ENCODE data around the gene GAS5.
A peak's percentile ranks its signal among the peaks of the same experiment; 100 is the strongest.
"Not testable (repeated sequence)": the region's sequence is repeated elsewhere in the genome, so short reads cannot be mapped to it uniquely, and the experiment has no call there.

Gene GAS5

DNA sequence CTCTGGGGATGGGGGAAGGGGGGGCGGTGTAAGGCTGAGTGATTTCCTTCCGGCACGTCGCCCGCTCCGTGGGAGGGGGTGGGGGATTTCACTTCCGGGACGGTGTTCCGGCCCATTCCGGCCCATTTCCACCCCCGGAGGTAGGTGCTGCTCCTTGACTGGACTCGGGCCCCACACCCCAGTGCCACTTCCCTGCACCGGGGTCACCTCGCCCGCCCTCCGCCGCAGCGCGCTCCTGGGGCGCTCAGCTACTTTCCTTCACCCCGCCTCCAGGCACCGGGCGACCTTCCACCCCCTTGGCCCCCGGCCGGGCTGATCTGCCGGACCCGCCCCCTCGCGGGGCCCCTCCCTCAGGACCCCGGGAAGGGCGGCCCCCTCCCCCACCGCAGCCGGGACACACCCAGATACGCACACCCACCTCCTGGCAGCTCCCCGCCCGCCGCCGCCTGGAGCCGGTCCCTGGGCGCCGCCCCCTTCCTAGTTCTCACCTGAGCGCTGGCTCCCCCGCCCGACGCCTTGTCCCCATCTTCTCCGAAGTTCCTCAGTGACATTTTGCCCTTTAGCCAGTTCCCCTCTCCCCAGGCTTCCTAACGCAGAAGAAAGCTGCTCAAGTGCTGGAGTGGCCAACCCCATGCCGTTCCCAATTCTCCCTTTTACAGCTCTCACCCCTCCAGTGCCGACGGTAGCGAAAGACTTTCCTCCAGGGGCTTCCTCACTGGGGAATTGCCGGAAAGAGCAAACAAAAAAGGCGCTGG lies 654 bp upstream of the GAS5 start, which contains the start of gene ZBTB37:
ZBTB37 (plus strand) TSS at position 115 of the 755 bp plus-strand sequence. CDS start 1,846 bp downstream, outside the sequence.
- DNase-seq: peak; percentile 83

DNA sequence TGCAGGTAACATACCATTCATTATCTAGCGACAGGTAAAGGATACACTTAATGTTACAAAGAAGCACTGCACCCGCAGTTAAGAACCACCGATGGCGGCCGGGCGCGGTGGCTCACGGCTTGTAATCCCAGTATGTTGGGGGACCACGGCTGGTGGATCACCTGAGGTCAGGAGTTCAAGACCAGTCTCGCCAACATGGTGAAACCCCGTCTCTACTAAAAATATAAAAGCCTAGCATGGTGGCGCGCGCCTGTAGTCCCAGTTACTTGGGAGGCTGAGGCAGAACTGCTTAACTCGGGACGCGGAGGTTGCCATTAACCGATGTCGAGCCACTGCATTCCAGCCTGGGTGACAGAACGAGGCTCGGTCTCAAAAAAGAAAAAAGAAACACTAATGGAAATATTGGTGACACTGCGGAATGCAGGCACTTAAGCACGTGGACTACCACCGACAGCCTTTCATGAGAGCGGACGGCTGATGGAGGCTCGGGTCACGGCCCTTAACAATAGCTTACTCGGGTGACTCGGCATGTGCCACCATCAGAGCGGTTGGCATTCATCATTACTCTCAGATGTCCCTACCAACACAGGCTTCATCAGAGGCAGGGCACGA lies 542 bp downstream of the GAS5 start:
- no peak for DNase-seq

DNA sequence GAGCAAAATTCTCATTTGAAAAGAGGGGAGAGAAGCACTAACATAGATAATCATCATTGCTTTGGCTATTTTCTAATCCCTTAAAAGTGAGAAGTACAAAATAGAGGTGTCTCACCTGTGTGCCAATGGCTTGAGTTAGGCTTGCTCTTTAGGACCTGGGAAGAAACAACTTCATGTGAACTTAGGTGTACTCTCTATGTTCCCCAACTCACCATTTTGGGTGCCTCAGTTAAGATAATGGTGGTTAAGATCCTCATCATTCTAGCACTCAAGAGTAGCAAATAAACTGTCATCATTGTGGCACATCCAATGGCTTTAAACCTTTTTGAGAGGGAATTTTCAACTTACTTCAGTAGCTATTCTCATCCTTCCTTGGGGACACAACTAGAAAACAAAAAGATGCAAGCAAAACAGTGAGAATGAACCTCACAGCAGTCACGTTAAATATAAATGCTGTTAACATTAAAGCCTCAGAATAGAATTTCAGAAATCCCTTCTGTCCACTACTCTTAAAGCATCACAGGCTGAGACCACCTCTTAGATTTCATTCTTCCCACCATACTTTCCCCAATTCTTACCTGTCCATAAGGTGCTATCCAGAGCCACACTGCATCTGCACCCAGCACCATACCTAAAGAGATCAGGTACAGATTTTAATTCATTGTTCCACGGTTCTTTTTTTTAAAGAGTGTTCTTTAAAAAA lies 1.2 kb downstream of the GAS5 start:
- DNase-seq: no peak

DNA sequence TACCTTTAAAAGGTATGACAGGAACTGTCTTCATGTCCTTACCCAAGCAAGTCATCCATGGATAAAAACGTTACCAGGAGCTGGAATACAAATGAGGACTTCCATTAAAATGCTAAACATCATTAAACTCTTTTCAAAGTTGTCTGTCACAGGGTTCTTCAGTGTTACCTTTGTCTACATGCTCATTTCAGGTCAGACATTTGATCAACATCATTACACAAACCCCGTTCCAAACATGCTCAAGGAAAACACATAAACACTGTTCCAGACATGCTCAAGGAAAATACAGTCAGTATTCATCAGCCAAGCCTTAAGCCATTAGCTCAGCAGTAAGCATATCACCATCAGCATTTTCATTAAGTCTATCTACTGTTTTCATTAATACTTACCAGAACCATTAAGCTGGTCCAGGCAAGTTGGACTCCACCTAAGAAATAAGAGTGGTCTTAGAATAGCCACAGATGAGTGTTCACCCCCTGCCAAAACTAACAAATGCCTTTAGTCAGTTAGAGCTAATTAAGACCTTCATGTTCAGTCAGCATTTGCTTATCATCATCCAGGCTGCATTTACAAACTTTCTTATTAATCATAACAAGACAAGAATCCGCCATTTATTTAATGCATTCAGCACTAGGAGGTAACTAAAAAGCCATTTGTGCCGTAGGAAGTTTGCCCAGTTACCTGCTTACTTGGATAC lies 2.2 kb downstream of the GAS5 start:
- no peak for DNase-seq

DNA sequence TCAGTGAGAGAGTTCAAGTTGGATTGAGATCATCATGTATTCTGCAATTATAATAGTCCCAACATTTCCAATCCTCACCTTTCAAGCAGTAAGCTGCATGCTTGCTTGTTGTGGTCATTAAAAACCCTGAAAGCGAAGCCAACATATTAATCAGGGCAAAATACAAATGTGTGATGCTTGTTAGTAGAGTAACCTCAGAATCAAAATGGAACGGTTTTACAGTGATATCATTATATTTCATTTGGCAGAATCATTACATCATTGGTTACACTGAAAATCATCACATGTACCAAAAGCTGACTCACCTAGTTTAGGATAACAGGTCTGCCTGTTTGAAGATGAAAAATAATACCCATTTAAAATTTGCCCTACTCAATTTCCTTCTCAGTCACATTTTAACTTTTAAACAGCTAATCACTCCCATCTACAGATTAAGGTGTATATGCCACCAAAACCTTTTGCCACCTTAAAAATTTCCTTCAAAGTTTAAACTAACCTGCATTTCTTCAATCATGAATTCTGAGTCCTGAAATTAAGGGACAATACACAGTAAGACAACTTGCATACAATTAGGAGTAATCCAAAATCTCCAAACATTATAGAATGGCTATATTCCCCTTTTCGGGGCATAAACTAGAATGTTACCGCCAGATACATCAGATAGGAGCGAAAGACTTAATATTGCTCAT lies 3.5 kb downstream of the GAS5 start:
- no peak for DNase-seq

DNA sequence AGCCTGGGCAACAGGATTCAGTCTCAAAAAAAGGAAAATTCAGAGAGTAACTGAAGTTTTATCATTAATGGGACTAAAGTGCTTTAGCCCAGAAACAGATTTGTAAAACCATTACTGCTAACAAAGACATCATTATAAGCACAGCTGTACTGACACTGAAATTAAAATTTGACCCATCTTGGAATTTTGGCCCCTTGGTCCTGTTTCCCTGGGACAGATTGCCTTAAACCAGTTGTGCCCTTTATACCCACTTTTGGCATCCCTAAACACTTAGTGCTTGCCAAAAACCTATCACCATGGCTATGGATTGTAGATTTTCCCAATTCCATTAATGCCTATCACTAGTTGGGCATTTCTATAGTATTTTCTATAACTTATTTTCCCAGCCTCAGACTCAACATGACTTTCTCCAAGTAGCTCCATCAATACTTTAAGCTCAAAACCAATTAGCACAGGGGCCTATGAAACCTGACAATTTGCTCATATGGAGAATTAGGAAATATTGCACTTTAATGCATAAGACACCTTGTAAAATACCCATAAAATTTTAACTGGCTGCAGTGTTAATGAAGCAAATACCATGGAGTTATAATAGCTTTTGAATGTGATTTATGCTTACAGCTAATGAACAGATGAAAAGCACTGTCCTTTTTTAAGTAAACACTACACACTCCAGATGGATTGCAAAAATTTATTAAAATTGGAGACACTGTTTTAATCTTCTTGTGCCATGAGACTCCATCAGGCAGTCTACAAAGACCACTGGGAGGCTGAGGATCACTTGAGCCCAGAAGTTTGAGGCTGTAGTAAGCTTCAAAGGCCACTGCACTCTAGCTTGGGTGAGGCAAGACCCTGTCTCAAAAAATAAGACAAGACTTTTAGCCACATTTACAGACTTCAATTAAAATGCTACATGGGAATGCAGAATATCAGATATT lies 4.3 kb downstream of the GAS5 start:
- no peak for DNase-seq

DNA sequence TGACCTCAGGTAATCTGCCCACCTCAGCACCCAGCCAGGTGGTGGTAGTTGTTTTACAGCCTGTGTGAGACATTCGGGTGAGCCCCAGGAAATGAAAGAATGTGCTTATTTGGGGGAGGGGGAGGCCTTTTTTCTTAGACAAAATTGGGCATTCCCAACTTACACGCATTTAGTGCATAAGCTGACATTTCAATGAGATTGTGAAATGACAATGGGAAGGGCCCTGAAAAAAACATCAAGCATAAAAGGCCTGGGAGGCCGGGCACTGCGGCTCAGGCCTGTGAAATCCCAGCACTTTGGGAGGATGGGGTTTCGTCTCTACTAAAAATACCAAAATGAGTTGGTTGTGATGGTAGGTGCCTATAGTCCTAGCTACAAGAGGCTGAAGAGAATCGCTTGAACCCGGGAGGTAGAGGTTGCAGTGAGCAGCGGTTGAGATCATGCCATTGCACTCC lies 5.0 kb downstream of the GAS5 start:
- no peak for DNase-seq

DNA sequence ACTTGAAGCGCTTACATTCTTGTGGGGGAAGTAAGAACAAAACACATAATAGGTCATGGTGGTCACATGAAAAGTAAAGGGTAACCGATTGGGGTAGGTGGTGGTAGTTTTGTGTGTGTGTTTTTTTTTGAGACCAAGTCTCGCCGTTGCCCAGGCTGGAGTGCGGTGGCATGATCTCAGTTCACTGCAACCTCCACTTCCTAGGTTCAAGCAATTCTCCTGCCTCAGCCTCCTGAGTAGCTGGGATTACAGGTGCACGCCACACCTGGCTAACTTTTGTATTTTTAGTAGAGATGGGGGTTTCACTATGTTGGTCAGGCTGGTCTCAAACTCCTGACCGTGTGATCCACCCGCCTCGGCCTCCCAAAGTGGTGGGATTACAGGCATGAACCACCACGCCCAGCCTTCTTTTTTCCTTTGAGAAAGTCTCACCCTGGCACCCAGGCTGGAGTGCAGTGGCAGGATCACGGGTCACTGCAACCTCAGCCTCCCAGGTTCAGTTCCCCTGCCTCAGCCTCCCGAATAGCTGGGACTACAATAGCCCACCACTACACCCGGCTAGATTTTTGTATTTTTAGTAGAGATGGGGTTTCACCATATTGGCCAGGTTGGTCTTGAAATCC lies 5.5 kb downstream of the GAS5 start:
- not testable (repeated sequence) for DNase-seq

DNA sequence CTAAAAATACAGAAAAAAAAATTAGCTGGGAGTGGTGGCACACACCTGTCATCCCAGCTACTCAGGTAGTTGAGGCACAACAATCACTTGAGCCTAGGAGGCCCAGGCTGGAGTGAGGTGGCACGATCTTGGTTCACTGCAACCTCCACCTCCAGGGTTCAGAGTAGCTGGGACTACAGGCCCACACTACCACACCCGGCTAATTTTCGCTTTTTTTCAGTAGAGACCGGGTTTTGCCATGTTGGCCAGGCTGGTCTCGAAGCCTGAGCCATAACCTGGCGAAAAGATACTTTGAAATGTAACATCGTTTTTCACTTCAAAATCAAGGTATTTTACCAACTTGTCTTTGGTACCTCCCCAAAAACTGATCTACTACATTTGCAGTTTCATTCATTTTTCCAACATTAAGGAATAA lies 6.1 kb downstream of the GAS5 start:
- DNase-seq: no peak

DNA sequence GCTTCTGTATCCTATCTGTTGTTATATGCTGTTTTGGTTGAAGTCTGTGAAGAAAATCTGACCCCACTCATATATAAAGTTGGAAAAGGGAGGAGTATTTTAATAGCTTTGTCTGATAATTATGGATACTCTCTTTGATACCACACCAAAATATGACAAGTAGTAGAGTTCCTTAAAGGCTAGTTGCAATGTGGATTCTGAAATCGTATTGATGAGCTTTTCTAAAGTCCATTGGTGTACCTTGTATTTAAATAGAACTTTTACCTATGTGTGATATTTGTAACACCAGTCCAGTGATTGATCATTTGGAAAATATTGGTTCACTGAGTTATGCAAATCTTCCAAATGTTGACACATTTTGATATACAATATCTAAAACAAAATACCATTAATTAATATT lies 7.7 kb downstream of the GAS5 start:
- DNase-seq: no peak

DNA sequence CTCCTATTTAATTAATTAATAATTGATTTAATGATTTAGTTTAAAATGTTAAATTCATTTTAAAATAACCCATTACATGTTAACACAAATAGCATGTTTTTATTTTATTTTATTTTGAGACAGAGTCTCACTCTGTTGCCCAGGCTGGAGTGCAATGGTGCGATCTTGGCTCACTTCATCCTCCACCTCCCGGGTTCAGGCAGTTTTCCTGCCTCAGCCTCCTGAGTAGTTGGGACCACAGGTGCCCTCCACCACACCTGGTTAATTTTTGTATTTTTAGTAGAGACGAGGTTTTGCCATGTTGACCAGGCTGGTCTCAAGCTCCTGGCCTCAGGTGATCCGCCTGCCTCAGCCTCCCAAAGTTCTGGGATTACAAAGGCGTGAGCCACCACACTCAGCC lies 8.2 kb downstream of the GAS5 start:
- DNase-seq: not testable (repeated sequence)

DNA sequence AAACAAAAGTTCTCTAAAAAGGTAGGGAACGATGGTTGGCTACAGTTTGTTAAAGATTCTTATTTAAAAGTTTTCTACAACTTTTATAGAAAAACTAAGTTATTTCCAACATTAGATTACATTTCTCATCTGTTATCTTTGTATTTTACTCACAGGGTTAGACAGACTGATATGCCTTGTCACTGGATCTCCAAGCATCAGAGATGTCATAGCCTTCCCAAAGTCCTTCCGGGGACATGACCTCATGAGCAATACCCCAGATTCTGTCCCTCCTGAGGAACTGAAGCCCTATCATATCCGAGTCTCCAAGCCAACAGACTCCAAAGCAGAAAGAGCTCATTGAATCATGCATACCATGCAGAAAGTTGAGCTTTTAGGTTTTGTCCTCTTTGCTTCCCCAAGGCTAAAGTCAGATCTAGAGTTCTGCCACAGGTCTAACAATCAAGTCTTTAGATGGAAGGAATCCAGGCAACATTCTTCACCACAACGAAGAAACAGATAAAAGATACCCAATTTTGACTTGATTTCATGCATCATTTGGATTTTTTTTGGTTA lies 10.3 kb downstream of the GAS5 start:
- no peak for DNase-seq

DNA sequence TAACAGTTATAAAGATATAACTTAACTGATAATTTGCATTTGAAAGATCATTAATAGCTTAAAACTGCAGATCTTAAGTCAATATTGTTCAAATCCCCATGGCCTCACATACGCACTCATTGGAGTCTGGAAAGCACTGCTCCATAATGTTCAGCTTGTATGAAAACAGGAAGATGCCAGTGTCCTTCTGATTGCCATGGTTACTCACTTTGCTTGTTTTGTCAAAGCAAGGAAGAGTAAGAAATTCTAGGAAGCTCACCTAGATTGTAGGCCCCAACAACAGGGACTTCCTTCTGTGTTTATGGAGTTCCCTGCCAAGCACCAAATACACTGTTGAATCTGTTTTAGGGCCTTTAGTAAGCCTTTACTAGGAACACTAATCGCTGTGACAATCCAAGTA lies 10.9 kb downstream of the GAS5 start:
- no peak for DNase-seq

DNA sequence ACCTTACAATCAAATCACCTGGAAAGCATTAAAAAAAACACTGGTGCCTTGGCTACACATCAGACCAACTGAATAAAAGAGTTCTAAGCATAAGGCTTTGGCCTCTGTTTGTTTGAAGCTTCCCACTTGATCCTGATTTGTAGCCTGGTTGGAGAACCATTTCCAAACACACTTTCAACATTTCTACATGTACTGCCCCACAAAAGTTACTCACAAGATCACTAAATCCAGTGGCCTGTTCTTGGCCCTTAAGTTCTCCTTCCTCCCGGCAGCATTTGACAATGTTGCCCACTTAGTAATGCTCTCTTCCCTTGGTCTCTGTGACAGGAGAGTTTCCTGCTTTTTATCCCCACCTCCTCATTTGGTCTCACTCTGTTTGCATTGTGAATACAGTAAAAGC lies 11.8 kb downstream of the GAS5 start:
- DNase-seq: no peak

DNA sequence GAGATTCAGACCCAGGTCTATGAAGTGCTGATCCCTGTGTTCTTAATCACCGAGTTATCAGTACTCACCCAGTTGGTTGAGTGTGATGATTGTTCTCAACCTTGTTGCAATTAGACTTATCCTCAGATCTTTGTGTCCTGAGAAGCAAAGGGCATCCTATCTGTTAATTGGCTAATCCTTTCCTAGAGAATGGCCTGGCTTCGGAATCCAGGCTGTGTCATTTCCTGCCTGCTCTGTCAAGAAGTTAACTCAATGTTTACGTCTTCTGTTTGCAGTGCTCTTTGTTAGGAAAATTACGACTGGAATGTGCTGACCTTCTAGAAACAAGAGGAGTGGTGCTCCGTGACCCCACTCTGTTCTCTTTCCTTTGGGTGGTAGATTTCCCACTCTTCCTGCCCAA lies 14.7 kb downstream of the GAS5 start:
- DNase-seq: no peak

DNA sequence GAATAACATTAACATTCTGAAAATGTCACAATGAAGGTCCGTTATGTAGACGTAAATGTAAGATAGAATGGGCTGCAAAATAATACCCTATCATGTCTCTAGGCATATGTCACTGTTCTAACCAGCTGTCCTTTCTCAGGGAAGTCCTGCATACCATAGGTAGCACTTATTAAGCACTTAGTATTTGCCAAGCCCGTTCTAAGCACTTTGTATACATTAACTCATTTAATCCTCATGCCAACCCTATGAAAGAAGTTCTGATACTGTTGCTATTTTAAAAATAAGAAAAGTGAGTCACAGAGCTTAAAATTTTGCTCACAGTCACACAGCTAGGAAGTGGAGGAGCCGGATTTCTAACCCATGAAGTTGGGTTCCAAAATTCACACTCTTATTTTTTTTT lies 15.7 kb downstream of the GAS5 start:
- no peak for DNase-seq

DNA sequence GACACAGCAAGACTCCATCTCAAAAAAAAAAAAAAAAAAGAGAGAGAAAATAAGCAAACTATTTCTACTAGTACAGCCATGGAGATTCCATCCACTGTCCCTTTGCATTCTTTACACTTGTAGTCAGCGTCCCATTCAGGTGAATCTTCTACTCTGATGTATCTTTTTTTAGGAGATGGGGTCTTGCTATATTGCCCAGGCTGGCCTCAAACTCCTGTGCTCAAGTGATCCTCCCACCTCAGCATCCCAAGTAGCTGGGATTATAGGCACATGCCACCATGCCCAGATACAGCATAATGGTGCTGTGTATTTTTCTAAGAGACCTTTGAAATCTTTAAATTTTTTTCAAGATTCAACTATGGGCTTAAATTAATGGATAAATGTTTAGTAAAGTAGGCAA lies 35.0 kb downstream of the GAS5 start:
- no peak for DNase-seq

DNA sequence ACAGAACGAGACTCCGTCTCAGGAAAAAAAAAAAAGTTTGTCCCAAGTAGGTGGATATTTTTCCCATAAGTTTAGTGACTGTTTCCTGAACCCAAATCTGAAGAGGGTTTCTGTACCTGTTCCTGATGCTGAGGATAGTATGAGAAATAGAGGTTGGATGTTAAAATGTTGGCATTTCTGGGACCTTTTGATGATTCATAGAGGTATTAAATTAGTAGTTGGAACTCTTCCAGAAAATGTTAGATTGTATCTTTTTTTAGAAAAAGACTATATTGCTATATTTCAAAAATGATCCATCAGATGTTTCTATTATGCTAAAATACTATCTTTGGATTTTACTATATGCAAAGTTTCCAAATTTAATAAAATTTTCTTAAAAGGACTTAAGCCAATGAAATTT lies 40.2 kb downstream of the GAS5 start:
- DNase-seq: no peak

DNA sequence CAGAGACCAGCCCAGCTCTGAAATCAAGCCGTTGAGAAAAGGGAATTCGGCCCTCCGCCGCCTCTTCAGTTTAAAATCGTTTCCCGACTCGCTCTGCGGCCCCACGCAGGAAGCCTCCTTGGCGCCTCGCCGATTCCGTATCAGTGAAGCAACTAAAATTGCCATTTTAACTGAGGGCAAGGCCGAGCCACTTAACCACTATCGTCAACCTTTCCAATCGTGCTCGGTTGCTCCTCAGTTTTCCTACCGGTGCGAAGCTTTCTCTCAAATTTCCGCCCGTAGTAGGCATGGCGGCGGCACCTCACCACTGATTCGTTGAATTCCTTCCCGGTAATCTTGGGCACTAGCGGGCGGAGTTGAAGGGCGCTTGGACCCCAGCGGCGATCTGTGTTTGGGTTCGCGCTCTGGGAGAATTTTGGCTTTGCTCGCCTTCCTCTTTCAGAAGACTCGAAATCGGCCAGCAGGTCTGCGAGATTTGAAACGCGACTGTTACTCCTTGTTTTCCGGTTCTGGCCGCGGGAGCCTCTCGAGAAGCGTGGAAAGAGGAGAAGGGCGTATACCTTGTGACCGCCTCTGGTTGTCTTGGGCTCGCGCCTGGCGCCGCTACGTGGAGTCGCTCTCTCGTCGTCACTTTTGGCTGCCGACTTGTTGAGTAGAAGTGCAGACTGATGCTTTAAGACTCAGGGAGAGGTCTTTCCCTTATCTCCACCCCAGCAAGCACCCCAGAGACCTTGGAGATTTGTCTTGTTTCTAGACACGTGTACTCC lies 43.3 kb downstream of the GAS5 start, which contains the start of the genes CENPL and DARS2:
CENPL (minus strand) TSS at position 569 of the 767 bp plus-strand sequence. CDS start 13,584 bp downstream, outside the sequence.
DARS2 (plus strand) TSS at position 359 of the 767 bp plus-strand sequence. CDS start 557 bp downstream, outside the sequence.
- peak; percentile 96 for DNase-seq
